ENCODE results near the gene HHIPL1. TPM values are rescaled to one million over a fixed set of nuclear protein-coding genes. Genes with fewer than 3 reads are reported as not detected.

HHIPL1 gene
- total and polyA plus RNA-seq, 2 of the 8 experiments (the other 6 are each of a cell fraction or from before 2014, with no cell fraction given), result 1.5 to 2.6 TPM

GRCh38 chr14:99664937-99665273, 20.0 kb downstream of the HHIPL1 start:
- Histone ChIP-seq H3K79me1 (ENCODE audit: low read depth, low read length) (peaks cover 4% of the 10 kb centered on the region; the same call in 1 of the 2 replicates), H3K4me3 (ENCODE audit: extremely low read depth in 1 of 4, insufficient read depth in 2 of 4, low read depth in 3 of 4, low read length in 4 of 4) (no peak overlapping the region), H3K79me2 (ENCODE audit: control insufficient read depth in 1 of 2, insufficient read depth in 2 of 2, low read length in 2 of 2) (no peaks in the 10 kb centered on the region), H2BK120ac (replicated peaks; ENCODE audit: low read depth, low read length) (no peak overlapping the region), H2BK20ac (ENCODE audit: low read length) (peak overlapping the region; percentile 99; the same call in 1 of the 2 replicates), H2AK5ac (ENCODE audit: low read depth, low read length) (0 out of 2 replicates have a peak overlapping the region, but pooled peaks have one; percentile 39), H3K27me3 (replicated peaks in 1 of 4; ENCODE audit: control insufficient read depth in 3 of 4, extremely low read depth in 1 of 4, insufficient read depth in 3 of 4, low read length in 3 of 4) (peaks cover 0 to 4% (median 1%) of the 10 kb centered on the region in 4 experiments; a peak in 2 of 7 replicates), H3K9me3 (ENCODE audit: insufficient read depth in 2 of 2, low read depth in 1 of 2, low read length in 1 of 2) (no peaks in the 10 kb centered on the region), H2BK5ac (ENCODE audit: low read depth, low read length) (peak overlapping the region; percentile 2; the same call in 1 of the 2 replicates), H3K36me3 (ENCODE audit: control insufficient read depth in 2 of 4, insufficient read depth in 4 of 4, low read length in 3 of 4) (0 out of 8 replicates have a peak, but pooled peaks cover 0 to 7% (median 0%) of the 10 kb centered on the region in 4 experiments), H3K4me2 (ENCODE audit: insufficient read depth in 1 of 2, low read depth in 2 of 2, low read length in 2 of 2) (0 out of 4 replicates have a peak overlapping the region, but pooled peaks of 1 of the 2 experiments have one; percentile 19), H3K23me2 (ENCODE audit: low read depth, low read length) (peaks cover 5% of the 10 kb centered on the region; the same call in 1 of the 2 replicates), H2BK15ac (ENCODE audit: low read length) (peak overlapping the region; percentile 95), H4K20me1 (replicated peaks in 1 of 2; ENCODE audit: control insufficient read depth in 1 of 2, insufficient read depth in 2 of 2, low read length in 2 of 2) (no peaks in the 10 kb centered on the region), H3K23ac (ENCODE audit: insufficient read length) (no peak overlapping the region), H3K14ac (ENCODE audit: insufficient read length) (no peak overlapping the region), H2AFZ (ENCODE audit: low read length) (no peak overlapping the region), H3K56ac (replicated peaks; ENCODE audit: insufficient read length, low read depth, low read length) (no peak overlapping the region), H4K5ac (ENCODE audit: insufficient read length, low read depth, low read length) (no peak overlapping the region), H4K91ac (replicated peaks; ENCODE audit: insufficient read length, low read length) (peak overlapping the region; percentile 11), H3K9ac (replicated peaks in 1 of 4; ENCODE audit: extremely low read depth in 1 of 4, low read depth in 3 of 4, low read length in 3 of 4) (no peak overlapping the region), H3K18ac (ENCODE audit: extremely low read depth, low read length) (peak overlapping the region; percentile 48; the same call in 1 of the 2 replicates), H4K8ac (ENCODE audit: extremely low read depth, insufficient read depth, low read length) (no peak overlapping the region), H2BK12ac (ENCODE audit: low read depth, low read length) (0 out of 2 replicates have a peak overlapping the region, but pooled peaks have one; percentile 0), H3K4me1 (replicated peaks in 1 of 4; ENCODE audit: control insufficient read depth in 3 of 4, insufficient read depth in 4 of 4, low read length in 3 of 4) (peaks cover 13 to 48% (median 28%) of the 10 kb centered on the region in 4 experiments), H3K27ac (ENCODE audit: low read depth, low read length) (no peak overlapping the region; the same call in 1 of the 2 replicates), H3K4ac (replicated peaks; ENCODE audit: insufficient read length, low read depth, low read length) (peak overlapping the region; percentile 8)
- CTCF ChIA-PET (ENCODE audit: partially characterized antibody), result interaction anchor here (0.7 to 3.3 kb wide), 10 partner anchors 10 to 221 kb away, joined by 3 to 12 read pairs (median 4); no protein-coding TSS in a partner anchor
- POLR2A ChIA-PET (ENCODE audit: partially characterized antibody), result interaction anchor here (0.7 to 1.3 kb wide), 4 partner anchors 9 to 15 kb away, joined by 3 read pairs; no protein-coding TSS in a partner anchor
- no peak for TF ChIP-seq JUND (IDR thresholded peaks at IDR 0.05; ENCODE audit: low read length)
- TF ChIP-seq GTF2F1 (IDR thresholded peaks at IDR 0.05; ENCODE audit: borderline replicate concordance, low read depth, low read length), result no peak
- TF ChIP-seq CREB1 (IDR thresholded peaks at IDR 0.05), result no peak
- TF ChIP-seq CHD1 (IDR thresholded peaks at IDR 0.05; ENCODE audit: low read depth, low read length), result no peak
- no peak for TF ChIP-seq EGR1 (IDR thresholded peaks at IDR 0.05; ENCODE audit: borderline replicate concordance, low read depth, low read length)
- TF ChIP-seq E2F6 (IDR thresholded peaks at IDR 0.05), result no peak
- TF ChIP-seq TBP (IDR thresholded peaks at IDR 0.05; ENCODE audit: low read depth, low read length), result no peak
- no peak for TF ChIP-seq BRCA1 (IDR thresholded peaks at IDR 0.05; ENCODE audit: low read depth, low read length)
- TF ChIP-seq CBX5 (IDR thresholded peaks at IDR 0.05; ENCODE audit: low read depth, low read length), result no peak
- TF ChIP-seq BCL11A (IDR thresholded peaks at IDR 0.05; ENCODE audit: low read depth in 2 of 2, low read length in 2 of 2), result no peak
- no peak for TF ChIP-seq SIRT6 (IDR thresholded peaks at IDR 0.05; ENCODE audit: low read length)
- TF ChIP-seq KDM4A (IDR thresholded peaks at IDR 0.05; ENCODE audit: low read depth, low read length, severe bottlenecking), result no peak
- TF ChIP-seq NRF1 (IDR thresholded peaks at IDR 0.05; ENCODE audit: low read depth, low read length), result no peak
- no peak for FAIRE-seq
- WGBS, 2 experiments (ENCODE audit: extremely low coverage in 1 of 2, insufficient coverage in 1 of 2, insufficient read length in 1 of 2, insufficient replicate concordance in 2 of 2, low coverage in 1 of 2, low lambda C conversion rate in 2 of 2, missing lambda C conversion rate in 1 of 2), result 87% methylated on average over 12 of the region's 12 CpGs; no CpG with 5 or more reads in 1 of the 2 experiments
- no peak for DNase-seq (ENCODE audit: low read depth in 1 of 2, low spot score in 2 of 2)

Measured in H1 (cell line).